ENCODE data around the gene ETF1.
"Not testable (repeated sequence)": the region's sequence is repeated elsewhere in the genome, so short reads cannot be mapped to it uniquely, and the experiment has no call there.

Gene ETF1

DNA sequence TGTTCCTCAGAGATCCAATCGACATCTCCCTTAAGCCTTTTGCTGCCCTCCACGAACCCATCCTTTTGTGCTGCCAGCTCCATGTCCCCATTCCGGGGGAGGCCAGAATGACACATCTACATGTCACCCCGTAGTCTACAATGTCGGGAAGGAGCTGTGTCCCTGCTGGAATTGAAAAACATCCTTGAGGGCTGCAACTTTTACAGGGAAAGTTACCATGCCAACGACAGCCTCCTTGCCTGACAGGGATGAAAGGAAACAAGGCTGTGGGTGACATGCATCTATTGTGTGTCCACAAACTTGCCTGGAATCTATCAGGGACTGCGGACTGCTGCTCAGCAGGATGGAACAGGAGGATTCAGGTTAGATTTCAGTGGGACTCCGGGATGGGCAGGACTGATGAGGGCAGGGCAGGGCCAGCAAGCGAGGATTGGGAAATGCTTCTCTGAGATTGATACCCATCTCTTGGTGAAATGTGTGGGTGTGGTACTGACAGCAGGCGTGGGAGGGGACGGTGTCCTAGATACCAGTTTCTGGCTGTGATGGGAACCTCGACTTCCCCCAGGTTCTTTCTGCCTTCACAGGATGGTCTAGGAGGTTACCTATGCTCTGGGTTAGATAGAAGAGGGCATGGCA, 52.3 kb downstream of the ETF1 start:
- DNase-seq (ENCODE audit: low spot score), result no peak

DNA sequence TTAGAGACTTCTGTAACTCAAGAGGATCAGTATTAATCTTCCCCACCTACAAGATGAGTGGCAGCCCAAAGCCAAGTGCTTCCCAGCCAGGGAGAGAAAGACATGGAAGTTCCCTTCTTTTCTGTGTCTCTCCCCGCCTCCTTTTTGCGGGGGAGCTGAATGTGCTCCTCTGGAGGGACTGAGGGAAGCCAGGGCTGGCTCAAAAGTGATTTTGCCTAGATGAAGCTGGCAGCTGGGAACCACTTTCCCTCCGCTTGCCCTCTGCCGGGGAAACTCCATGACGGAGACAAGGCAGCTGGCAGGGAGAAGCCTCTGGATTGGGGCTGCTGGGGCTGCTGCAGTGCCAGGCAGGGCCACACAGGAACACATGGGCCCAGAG, 53.4 kb downstream of the ETF1 start:
- no peak for DNase-seq (ENCODE audit: low spot score)

DNA sequence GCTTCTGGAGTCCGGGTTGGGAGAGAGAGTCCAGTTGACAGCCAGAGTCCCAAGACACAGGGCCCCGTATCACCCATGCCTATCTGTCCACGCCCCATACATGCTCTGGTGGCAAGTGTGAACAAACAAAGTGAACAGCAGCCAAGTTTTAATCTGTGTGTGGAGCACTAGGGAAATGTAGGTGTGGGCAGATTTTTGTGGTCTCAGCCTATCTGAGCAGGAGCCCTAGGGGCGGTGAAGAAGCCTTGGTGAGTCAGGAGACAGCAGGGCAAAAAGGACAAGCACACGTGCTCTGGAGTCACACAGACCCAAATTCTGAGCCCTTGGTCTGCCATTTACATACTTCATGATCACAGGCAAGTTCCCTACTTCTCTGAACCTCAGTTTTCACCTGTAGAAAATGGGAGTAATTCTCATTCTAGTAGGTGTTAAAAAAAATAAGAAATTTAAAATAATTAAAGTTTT, 54.5 kb downstream of the ETF1 start:
- peak; percentile 42 for DNase-seq (ENCODE audit: low spot score)

DNA sequence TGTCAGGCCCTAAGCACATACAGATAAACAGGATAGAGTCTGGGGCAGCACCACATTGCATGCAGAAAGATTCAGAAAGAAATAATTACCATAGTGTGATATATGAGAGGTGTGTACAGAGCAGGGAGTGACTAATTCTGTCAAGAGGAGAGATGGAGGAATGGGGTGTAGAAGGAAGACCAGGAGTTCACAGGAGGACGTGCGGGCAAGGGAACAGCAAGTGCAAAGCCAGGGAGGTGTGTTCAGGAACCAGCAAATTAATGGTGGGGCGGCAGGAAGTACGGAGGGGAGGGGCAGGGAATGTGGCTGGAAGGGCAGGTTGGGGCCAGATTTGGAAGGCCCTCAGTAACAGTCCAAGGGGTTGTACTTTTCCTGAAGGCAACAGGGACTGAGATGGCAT, 60.4 kb downstream of the ETF1 start:
- no peak for DNase-seq (ENCODE audit: low spot score)

DNA sequence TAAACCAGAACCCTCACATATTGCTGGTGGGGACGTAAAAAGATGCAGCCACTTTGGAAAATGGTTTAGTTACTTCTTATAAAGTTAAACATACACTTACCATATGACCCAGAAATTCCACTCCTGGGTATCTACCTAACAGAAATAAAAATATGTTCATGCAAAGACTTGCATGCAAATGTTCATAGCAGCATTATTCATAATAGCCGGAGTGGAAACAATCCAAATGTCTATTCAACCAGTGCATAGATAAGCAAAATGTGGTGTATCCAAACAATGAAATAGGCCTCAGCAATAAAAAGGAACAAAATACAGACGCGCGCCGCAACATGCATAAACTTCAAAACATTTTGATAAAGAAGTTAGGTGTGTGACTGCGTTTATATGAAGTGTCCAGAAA, 66.1 kb downstream of the ETF1 start:
- DNase-seq (ENCODE audit: low spot score), result no peak

DNA sequence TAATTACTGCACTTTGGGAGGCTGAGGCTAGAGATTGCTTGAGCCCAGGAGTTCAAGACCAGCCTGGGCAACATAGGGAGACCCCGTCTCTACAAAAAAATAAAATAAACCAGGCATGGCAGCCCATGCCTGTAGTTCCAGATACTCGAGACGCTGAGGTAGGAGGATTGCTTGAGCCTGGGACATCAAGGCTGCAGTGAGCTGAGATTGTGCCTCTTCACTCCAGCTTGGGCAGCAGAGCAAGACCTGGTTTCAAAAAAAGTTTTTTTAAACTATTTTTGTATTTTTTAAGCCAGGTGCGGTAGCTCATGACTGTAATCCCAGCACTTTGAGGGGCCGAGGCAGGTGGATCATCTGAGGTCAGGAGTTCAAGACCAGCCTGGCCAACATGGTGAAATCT, 69.9 kb downstream of the ETF1 start:
- DNase-seq (ENCODE audit: low spot score), result not testable (repeated sequence)

DNA sequence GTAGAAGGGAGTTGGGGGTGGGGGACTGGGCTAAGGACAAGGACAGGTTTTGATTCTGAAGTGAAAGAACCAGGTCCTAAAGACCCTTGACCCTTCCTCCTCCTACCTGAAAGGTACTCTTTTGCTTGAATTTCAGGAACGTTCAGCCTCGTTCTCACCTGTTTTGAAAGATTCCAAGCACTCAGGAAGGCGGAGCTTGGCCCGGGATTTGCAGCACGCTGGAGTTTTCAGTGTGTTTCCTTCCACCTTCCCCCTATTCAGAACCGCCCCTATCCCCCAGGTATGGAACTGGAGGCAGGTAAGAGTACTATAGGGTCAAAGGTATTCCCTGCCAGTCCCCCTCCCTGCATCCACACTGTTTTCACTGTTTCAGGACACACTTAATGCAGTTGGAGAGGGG, 70.7 kb downstream of the ETF1 start:
- DNase-seq (ENCODE audit: low spot score), result no peak

DNA sequence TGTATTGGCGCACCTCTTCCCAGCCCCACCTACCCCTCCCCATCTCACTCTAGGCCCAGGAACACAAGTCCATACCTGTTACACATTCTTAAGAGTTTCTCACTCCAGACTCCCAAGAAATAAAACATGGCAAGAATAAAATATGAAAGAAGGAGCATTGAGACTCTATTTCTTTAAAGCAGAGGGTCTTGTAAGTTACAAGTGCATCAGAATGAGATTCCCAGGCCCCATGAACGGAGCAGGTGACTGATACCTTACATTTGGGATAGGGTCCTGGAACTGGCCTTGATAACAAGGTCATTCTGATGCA, 72.0 kb downstream of the ETF1 start:
- DNase-seq (ENCODE audit: low spot score), result no peak

DNA sequence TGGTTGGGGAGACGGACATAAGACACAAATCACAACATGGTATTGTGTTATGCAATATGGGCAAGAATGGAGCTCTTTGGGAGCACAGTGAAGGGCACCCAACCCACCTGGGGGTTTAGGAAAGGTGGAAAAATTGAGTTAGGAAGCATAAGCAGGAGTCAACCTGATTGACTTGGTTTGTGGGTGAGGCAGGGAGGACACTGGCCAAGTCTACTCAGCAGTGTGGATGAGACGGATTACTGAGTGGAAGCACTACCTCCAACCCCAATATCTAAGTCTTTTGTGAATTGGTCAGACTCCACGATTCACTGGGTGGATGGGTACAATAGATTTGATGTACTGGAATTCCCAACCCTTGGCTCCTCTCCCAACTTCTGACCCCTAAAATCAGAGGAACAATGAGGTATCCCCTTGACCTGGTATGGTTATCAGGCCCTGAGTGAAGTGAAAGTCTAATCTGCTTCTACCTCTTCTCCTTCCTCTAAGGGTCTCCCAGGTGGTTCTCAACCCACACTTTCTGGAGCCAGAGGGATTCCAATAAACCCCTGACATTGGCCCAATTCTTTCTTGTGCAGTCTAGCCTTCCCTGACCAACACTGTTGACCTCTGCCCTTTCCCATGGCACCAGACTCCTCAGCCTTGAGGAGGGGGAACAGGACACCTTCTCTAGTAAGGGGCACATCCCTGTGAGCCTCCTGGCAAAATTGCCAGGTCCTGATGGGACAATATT, 72.5 kb downstream of the ETF1 start:
- DNase-seq (ENCODE audit: low spot score), result no peak

DNA sequence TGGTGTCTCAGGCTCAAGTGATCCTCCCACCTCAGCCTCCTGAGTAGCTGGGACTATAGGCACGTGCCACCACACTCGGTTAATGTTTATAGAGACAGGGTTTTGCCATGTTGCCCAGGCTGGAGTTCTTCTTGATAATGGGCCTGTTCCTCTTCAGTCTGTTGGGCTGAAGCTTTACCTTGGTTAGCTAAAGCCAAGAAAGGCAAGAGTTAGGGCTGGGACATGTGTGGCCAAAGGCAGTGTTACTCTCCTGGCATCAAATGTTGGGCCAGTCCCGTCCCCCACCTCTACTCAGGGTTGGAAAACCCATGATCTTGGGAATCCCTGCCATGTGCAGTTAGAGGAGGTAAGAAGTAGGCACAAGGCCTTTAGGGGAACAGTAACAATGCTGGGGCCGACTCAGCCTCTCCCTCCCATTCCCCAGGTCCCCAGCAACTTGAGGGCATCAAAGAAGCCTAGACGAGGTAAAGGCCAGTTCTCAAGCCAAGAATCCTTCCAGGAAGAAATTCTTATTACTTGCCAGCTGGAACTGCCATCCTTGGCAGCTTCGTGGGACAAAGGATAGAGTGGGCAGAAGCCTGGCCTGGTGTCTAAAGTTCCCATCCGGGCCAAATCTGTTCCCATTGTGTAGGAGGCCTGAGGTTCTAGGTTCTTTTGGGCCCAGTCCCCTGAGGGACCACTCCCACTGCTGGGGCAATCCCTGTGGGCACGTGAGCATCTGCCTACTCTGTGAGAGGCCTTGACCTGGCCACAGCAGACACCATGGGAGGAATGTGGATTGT, 73.3 kb downstream of the ETF1 start:
- DNase-seq (ENCODE audit: low spot score), result peak; percentile 37

DNA sequence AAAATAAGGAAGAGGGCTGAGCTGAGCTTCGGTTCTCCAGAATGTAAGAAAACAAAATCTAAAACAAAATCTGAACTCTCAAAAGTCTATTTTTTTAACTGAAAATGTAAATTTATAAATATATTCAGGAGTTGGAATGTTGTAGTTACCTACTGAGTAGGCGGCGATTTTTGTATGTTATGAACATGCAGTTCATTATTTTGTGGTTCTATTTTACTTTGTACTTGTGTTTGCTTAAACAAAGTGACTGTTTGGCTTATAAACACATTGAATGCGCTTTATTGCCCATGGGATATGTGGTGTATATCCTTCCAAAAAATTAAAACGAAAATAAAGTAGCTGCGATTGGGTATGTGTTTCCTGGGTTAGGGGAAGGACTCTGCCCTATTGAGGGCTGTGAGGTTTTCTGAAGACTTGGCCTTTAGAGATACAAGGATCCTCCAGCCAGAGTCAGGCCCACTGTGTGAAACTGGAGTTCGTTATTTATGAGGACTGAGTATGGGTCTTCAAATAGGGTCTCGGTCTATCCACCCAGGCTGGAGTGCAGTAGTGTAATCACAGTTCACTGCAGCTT, 74.0 kb downstream of the ETF1 start:
- DNase-seq (ENCODE audit: low spot score), result peak; percentile 9

DNA sequence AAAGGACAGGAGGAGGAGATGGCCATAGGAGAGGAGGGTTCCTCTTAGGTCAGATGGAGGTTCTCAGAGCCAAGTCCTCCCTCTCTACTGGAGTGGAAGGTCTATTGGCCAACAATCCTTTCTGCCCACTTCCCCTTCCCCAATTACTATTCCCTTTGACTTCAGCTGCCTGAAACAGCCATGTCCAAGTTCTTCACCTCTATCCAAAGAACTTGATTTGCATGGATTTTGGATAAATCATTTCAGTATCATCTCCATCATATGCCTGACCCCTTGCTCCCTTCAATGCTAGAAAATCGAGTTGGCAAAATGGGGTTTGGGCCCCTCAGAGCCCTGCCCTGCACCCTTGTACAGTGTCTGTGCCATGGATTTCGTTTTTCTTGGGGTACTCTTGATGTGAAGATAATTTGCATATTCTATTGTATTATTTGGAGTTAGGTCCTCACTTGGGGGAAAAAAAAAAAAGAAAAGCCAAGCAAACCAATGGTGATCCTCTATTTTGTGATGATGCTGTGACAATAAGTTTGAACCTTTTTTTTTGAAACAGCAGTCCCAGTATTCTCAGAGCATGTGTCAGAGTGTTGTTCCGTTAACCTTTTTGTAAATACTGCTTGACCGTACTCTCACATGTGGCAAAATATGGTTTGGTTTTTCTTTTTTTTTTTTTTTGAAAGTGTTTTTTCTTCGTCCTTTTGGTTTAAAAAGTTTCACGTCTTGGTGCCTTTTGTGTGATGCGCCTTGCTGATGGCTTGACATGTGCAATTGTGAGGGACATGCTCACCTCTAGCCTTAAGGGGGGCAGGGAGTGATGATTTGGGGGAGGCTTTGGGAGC, 74.7 kb downstream of the ETF1 start:
- DNase-seq (ENCODE audit: low spot score), result no peak

DNA sequence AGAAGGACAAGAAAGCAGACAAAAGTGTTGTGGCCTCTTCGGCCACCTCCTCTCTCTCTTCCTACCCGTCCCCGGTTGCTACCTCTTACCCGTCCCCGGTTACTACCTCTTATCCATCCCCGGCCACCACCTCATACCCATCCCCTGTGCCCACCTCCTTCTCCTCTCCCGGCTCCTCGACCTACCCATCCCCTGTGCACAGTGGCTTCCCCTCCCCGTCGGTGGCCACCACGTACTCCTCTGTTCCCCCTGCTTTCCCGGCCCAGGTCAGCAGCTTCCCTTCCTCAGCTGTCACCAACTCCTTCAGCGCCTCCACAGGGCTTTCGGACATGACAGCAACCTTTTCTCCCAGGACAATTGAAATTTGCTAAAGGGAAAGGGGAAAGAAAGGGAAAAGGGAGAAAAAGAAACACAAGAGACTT, 75.3 kb downstream of the ETF1 start:
- no peak for DNase-seq (ENCODE audit: low spot score)

DNA sequence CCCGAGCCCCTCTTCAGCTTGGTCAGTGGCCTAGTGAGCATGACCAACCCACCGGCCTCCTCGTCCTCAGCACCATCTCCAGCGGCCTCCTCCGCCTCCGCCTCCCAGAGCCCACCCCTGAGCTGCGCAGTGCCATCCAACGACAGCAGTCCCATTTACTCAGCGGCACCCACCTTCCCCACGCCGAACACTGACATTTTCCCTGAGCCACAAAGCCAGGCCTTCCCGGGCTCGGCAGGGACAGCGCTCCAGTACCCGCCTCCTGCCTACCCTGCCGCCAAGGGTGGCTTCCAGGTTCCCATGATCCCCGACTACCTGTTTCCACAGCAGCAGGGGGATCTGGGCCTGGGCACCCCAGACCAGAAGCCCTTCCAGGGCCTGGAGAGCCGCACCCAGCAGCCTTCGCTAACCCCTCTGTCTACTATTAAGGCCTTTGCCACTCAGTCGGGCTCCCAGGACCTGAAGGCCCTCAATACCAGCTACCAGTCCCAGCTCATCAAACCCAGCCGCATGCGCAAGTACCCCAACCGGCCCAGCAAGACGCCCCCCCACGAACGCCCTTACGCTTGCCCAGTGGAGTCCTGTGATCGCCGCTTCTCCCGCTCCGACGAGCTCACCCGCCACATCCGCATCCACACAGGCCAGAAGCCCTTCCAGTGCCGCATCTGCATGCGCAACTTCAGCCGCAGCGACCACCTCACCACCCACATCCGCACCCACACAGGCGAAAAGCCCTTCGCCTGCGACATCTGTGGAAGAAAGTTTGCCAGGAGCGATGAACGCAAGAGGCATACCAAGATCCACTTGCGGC, 75.9 kb downstream of the ETF1 start:
- peak; percentile 8 for DNase-seq (ENCODE audit: low spot score)

DNA sequence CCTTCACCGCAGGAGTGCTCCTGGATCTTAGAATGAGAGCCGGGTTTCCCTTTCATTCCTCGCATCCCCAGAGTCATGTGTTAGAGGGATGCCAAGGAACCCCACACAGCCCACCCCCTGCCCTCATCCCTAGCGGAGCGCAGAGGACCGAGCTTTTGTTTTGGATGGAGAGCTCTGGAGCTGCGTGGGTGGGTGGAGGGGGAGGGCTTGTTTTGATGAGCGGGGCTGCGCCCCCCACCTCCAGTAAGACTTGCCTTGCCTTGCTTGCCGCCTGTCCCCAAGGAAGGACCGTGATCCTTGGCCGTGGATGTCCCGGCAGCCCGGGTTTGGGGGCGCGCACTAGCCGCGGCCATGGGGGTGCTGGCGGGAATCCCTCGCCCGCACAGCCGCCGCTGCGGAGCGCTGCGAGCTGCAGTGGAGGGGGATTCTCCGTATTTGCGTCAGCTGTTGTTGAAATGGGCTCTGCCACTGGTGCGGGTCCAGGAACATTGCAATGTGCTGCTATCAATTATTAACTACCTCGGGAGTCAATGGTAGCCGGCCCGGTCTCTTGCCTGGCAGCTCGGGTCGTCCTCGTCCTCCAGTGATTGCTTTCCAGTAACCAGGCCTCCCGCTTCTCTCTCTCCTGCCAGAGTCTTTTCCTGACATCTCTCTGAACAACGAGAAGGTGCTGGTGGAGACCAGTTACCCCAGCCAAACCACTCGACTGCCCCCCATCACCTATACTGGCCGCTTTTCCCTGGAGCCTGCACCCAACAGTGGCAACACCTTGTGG, 76.7 kb downstream of the ETF1 start:
- DNase-seq (ENCODE audit: low spot score), result peak; percentile 49

DNA sequence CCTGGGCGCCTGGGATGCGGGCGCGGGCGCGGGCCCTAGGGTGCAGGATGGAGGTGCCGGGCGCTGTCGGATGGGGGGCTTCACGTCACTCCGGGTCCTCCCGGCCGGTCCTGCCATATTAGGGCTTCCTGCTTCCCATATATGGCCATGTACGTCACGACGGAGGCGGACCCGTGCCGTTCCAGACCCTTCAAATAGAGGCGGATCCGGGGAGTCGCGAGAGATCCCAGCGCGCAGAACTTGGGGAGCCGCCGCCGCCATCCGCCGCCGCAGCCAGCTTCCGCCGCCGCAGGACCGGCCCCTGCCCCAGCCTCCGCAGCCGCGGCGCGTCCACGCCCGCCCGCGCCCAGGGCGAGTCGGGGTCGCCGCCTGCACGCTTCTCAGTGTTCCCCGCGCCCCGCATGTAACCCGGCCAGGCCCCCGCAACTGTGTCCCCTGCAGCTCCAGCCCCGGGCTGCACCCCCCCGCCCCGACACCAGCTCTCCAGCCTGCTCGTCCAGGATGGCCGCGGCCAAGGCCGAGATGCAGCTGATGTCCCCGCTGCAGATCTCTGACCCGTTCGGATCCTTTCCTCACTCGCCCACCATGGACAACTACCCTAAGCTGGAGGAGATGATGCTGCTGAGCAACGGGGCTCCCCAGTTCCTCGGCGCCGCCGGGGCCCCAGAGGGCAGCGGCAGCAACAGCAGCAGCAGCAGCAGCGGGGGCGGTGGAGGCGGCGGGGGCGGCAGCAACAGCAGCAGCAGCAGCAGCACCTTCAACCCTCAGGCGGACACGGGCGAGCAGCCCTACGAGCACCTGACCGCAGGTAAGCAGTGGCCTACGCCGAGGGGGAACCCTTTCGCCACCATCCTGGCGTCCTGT, 77.5 kb downstream of the ETF1 start, which contains the start of gene EGR1:
Gene EGR1, plus strand, starts transcription at position 219 of the 864 bp plus-strand sequence. Its CDS starts 283 bp downstream, at position 502.
- DNase-seq (ENCODE audit: low spot score), result peak; percentile 96

DNA sequence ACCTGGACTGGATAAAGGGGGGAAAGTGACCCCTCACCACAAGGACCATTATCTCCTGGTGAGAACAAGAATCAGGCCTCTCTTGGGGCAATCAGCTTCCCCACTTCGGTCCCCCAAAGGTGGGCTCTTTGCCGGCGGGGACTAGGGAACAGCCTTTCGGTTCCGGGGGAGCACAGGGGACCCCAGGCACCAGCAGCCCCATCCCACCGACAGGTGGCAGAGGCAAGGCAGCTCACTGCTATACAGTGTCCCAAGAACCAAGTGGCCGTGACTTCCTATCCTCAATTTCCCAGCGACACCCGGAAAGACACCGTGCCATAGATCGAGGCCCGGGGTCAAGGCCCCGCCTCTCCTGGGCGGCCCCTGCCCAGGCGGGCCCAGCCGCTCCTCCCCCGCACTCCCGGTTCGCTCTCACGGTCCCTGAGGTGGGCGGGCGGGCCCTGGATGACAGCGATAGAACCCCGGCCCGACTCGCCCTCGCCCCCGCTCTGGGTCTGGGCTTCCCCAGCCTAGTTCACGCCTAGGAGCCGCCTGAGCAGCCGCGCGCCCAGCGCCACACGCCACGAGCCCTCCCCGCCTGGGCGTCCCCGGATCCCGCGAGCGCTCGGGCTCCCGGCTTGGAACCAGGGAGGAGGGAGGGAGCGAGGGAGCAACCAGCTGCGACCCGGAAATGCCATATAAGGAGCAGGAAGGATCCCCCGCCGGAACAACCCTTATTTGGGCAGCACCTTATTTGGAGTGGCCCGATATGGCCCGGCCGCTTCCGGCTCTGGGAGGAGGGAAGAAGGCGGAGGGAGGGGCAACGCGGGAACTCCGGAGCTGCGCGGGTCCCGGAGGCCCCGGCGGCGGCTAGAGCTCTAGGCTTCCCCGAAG, 78.4 kb downstream of the ETF1 start:
- DNase-seq (ENCODE audit: low spot score), result peak; percentile 95

DNA sequence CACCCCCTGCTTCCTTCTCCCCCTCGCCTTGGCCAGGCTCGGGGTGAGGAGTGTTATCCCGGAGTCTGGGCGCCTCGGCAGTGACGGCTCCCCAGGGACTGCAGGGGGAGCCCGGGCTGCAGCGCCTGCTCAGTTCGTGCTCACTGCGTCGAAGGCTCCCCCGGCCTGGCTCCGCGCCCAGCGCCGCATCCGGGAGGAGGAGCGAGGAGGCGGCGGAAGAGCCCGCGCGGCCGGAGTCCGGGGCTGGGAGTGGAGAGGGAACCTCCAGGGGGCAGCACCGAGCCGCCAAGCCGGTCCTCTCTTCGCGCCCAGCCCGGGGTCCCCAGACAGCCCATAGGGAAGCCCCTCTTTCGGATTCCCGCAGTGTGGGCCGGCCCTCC, 79.0 kb downstream of the ETF1 start:
- DNase-seq (ENCODE audit: low spot score), result peak; percentile 98

All from hepatic stellate cell (primary cell).